Measurements from ENCODE around the gene ADCK1.

- TF ChIP-seq YY1 (IDR thresholded peaks at IDR 0.05; ENCODE audit: insufficient read depth, insufficient read length) (no peak), ZNF274 (IDR thresholded peaks at IDR 0.05; ENCODE audit: low read depth, low read length) (no peak)
Measured at GRCh38 chr14:77859934-77860570, 60.1 kb downstream of the ADCK1 start.

All from NT2/D1 (cell line).